Keratinocyte (primary cell): ENCODE measurements around the gene KLHL29. TPM values are rescaled to one million over a fixed set of nuclear protein-coding genes. Genes with fewer than 3 reads are reported as not detected.

Experiments
- DNase-seq: peaks from one replicate; pipeline ENCODE4 v3.0.0-alpha.2; 2011; ENCODE audit warnings: low read depth, missing footprints, low spot score
- FAIRE-seq: peaks from 2 replicates; lab custom pipeline; 2011; peaks lifted over from hg19 to GRCh38; lab: Jason Lieb, UNC
- H2AFZ ChIP-seq: 2 replicates; pipeline ENCODE4 v1.6.0; 2012; ENCODE audit warnings: low read length, control low read depth, inconsistent platforms; ENCODE audit not compliant: control insufficient read depth
- H3K27ac ChIP-seq: 2 replicates; pipeline ENCODE4 v1.5.1; 2011; ENCODE audit warnings: low read length; ENCODE audit not compliant: control insufficient read depth, insufficient read depth
- H3K27me3 ChIP-seq: 3 replicates; pipeline ENCODE4 v1.6.0; 2011; ENCODE audit warnings: low read length; ENCODE audit not compliant: control insufficient read depth, insufficient read depth; ENCODE audit errors: extremely low read depth
- H3K36me3 ChIP-seq, 2 experiments: 2 replicates in 1 of 2; 3 replicates in 1 of 2; pipeline ENCODE4 v1.5.1; 2011; ENCODE audit warnings: low read length in 2 of 2, mild to moderate bottlenecking in 1 of 2; ENCODE audit not compliant: control insufficient read depth in 2 of 2, insufficient read depth in 2 of 2; ENCODE audit errors: extremely low read depth in 1 of 2
- H3K4me1 ChIP-seq: 3 replicates; pipeline ENCODE4 v1.5.1; 2011; ENCODE audit warnings: low read length; ENCODE audit not compliant: control insufficient read depth, insufficient read depth; ENCODE audit errors: extremely low read depth
- H3K4me2 ChIP-seq: 3 replicates; pipeline ENCODE4 v1.6.0; 2011; ENCODE audit warnings: low read depth, low read length; ENCODE audit not compliant: control insufficient read depth, insufficient read depth; ENCODE audit errors: extremely low read depth
- H3K4me3 ChIP-seq, 3 experiments: fragments of 200-600 bp in 1 of 3; sonication (generic) in 1 of 3; 2 replicates in 2 of 3; 3 replicates in 1 of 3; pipeline ENCODE4 v1.5.1; 2011 to 2016; ENCODE audit warnings: low read length in 3 of 3, mild to moderate bottlenecking in 3 of 3, control low read depth in 2 of 3, inconsistent platforms in 1 of 3, low read depth in 1 of 3, mixed read lengths in 1 of 3, mixed run types in 1 of 3, moderate library complexity in 1 of 3; ENCODE audit not compliant: control insufficient read depth in 2 of 3, insufficient read depth in 2 of 3; ENCODE audit errors: extremely low read depth in 1 of 3
- H3K79me2 ChIP-seq: 2 replicates; pipeline ENCODE4 v1.6.0; 2012; ENCODE audit warnings: low read length; ENCODE audit not compliant: control insufficient read depth, insufficient read depth
- H3K9ac ChIP-seq: 3 replicates; pipeline ENCODE4 v1.6.0; 2011; ENCODE audit warnings: low read length; ENCODE audit not compliant: control insufficient read depth, insufficient read depth; ENCODE audit errors: extremely low read depth
- H3K9me1 ChIP-seq: 3 replicates; pipeline ENCODE4 v1.6.0; 2011; ENCODE audit warnings: low read length; ENCODE audit not compliant: control insufficient read depth, insufficient read depth; ENCODE audit errors: extremely low read depth
- H3K9me3 ChIP-seq: 2 replicates; pipeline ENCODE4 v1.5.1; 2012; ENCODE audit warnings: low read depth, low read length; ENCODE audit not compliant: control insufficient read depth
- H4K20me1 ChIP-seq: 3 replicates; pipeline ENCODE4 v1.6.0; 2011; ENCODE audit warnings: low read length; ENCODE audit not compliant: control insufficient read depth, insufficient read depth; ENCODE audit errors: extremely low read depth
- CTCF ChIP-seq, 3 experiments: IDR thresholded peaks in 1 of 3; conservative IDR thresholded peaks in 1 of 3; optimal IDR thresholded peaks in 1 of 3; 2 replicates in 2 of 3; 3 replicates in 1 of 3; pipeline versions ENCODE3 to v1.5.1; 2011; ENCODE audit warnings: low read length in 3 of 3, mild to moderate bottlenecking in 3 of 3, moderate library complexity in 2 of 3, control low read depth in 1 of 3, inconsistent platforms in 1 of 3; ENCODE audit not compliant: insufficient read depth in 2 of 3; ENCODE audit errors: extremely low read depth in 1 of 3
- EZH2 ChIP-seq: IDR thresholded peaks from one replicate; pipeline ENCODE4 v1.6.1; 2012; ENCODE audit warnings: inconsistent platforms, mild to moderate bottlenecking, low read length, moderate library complexity
- dilution Hi-C: fragments of 300-500 bp; cut with MboI; formaldehyde crosslinking; loops from one replicate; pipeline ENCODE4 v1.7.0; 2020; ENCODE audit warnings: low sequenced_read_pairs; ENCODE audit not compliant: extremely low pct_ligation_motif_present
- polyA plus RNA-seq, 5 experiments: library from polyadenylated mRNA; depleted of rRNA in 3 of 5; stranded (reverse) in 3 of 5; stranded (forward) in 1 of 5; unstranded in 1 of 5; fragments of >200 nt; gene quantifications; 1 replicate in 1 of 5; 2 replicates in 3 of 5; 3 replicates in 1 of 5; pipeline versions ENCODE4 v1.2.1 to v1.2.3, GENCODE V29; 2011 to 2012; ENCODE audit warnings: missing spikeins in 2 of 5, low read depth in 1 of 5, low replicate concordance in 1 of 5

Gene KLHL29
- polyA plus RNA-seq, 1 donor (not counting 4 experiments of a cell fraction or from before 2014, with no cell fraction given): 4.7 TPM

GRCh38 chr2:23526835-23527790 lies 142.1 kb downstream of the KLHL29 start:
- Histone ChIP-seq H3K27me3 (no peaks in the 10 kb centered on the region), H3K4me2 (no peak overlapping the region), H3K4me3 (no peak overlapping the region), H3K9me1 (no peaks in the 10 kb centered on the region), H3K4me1 (peaks cover 24% of the 10 kb centered on the region), H3K9ac (no peak overlapping the region), H3K79me2 (no peaks in the 10 kb centered on the region), H3K9me3 (no peaks in the 10 kb centered on the region), H3K36me3 (no peaks in the 10 kb centered on the region), H3K27ac (no peak overlapping the region), H4K20me1 (no peaks in the 10 kb centered on the region), H2AFZ (no peak overlapping the region)
- FAIRE-seq: no peak
- TF ChIP-seq EZH2 (no peak), CTCF (optimal IDR thresholded peaks at IDR 0.05 in 1 of 3, IDR thresholded peaks at IDR 0.05 in 1 of 3, conservative IDR thresholded peaks at IDR 0.05 in 1 of 3; ENCODE audit: extremely low read depth in 1 of 3, insufficient read depth in 2 of 3, low read length in 3 of 3) (no peak)
- dilution Hi-C loops: no loop called here
- no peak for DNase-seq

- Histone ChIP-seq H3K4me1 (peaks cover 34% of the 10 kb centered on the region), H3K9me3 (no peaks in the 10 kb centered on the region), H3K79me2 (no peaks in the 10 kb centered on the region), H3K4me2 (no peak overlapping the region), H3K27me3 (no peaks in the 10 kb centered on the region), H3K27ac (no peak overlapping the region), H3K9me1 (no peaks in the 10 kb centered on the region), H3K9ac (no peak overlapping the region), H4K20me1 (no peaks in the 10 kb centered on the region), H3K4me3 (no peak overlapping the region), H2AFZ (no peak overlapping the region), H3K36me3 (no peaks in the 10 kb centered on the region)
- DNase-seq (no peak), FAIRE-seq (no peak)
- no peak for TF ChIP-seq CTCF (optimal IDR thresholded peaks at IDR 0.05 in 1 of 3, IDR thresholded peaks at IDR 0.05 in 1 of 3, conservative IDR thresholded peaks at IDR 0.05 in 1 of 3; ENCODE audit: extremely low read depth in 1 of 3, insufficient read depth in 2 of 3, low read length in 3 of 3)
- no peak for TF ChIP-seq EZH2
- dilution Hi-C loops: no loop called here
These were observed 143.2 kb downstream of the KLHL29 start for GRCh38 chr2:23528171-23528570.
